Measurements from ENCODE around the gene RIPK3.

DNA sequence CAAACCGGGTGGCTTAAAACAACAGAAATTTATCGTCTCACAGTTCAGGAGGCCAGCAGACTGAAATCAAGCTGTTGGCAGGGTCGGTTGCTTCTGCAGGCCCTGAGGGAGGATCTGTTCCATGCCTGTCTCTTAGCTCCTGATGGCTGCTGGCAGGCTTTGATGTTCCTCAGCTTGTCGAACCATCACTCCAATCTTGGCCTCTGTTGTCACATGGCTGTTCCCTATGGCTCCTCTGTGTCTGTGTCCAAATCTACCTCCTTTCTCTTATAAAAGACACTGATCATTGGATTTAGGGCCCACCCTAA lies 42.2 kb upstream of the RIPK3 start:
- TF ChIP-seq, protein P1, sequence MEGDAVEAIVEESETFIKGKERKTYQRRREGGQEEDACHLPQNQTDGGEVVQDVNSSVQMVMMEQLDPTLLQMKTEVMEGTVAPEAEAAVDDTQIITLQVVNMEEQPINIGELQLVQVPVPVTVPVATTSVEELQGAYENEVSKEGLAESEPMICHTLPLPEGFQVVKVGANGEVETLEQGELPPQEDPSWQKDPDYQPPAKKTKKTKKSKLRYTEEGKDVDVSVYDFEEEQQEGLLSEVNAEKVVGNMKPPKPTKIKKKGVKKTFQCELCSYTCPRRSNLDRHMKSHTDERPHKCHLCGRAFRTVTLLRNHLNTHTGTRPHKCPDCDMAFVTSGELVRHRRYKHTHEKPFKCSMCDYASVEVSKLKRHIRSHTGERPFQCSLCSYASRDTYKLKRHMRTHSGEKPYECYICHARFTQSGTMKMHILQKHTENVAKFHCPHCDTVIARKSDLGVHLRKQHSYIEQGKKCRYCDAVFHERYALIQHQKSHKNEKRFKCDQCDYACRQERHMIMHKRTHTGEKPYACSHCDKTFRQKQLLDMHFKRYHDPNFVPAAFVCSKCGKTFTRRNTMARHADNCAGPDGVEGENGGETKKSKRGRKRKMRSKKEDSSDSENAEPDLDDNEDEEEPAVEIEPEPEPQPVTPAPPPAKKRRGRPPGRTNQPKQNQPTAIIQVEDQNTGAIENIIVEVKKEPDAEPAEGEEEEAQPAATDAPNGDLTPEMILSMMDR (IDR thresholded peaks at IDR 0.05): no peak
- TF ChIP-seq, protein P2, sequence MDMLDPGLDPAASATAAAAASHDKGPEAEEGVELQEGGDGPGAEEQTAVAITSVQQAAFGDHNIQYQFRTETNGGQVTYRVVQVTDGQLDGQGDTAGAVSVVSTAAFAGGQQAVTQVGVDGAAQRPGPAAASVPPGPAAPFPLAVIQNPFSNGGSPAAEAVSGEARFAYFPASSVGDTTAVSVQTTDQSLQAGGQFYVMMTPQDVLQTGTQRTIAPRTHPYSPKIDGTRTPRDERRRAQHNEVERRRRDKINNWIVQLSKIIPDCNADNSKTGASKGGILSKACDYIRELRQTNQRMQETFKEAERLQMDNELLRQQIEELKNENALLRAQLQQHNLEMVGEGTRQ (IDR thresholded peaks at IDR 0.05; ENCODE audit: borderline replicate concordance, low read depth, low read length): no peak
- TF ChIP-seq, protein P3, sequence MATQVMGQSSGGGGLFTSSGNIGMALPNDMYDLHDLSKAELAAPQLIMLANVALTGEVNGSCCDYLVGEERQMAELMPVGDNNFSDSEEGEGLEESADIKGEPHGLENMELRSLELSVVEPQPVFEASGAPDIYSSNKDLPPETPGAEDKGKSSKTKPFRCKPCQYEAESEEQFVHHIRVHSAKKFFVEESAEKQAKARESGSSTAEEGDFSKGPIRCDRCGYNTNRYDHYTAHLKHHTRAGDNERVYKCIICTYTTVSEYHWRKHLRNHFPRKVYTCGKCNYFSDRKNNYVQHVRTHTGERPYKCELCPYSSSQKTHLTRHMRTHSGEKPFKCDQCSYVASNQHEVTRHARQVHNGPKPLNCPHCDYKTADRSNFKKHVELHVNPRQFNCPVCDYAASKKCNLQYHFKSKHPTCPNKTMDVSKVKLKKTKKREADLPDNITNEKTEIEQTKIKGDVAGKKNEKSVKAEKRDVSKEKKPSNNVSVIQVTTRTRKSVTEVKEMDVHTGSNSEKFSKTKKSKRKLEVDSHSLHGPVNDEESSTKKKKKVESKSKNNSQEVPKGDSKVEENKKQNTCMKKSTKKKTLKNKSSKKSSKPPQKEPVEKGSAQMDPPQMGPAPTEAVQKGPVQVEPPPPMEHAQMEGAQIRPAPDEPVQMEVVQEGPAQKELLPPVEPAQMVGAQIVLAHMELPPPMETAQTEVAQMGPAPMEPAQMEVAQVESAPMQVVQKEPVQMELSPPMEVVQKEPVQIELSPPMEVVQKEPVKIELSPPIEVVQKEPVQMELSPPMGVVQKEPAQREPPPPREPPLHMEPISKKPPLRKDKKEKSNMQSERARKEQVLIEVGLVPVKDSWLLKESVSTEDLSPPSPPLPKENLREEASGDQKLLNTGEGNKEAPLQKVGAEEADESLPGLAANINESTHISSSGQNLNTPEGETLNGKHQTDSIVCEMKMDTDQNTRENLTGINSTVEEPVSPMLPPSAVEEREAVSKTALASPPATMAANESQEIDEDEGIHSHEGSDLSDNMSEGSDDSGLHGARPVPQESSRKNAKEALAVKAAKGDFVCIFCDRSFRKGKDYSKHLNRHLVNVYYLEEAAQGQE (IDR thresholded peaks at IDR 0.05; ENCODE audit: low read depth, low read length): no peak
- no peak for TF ChIP-seq POLR2AphosphoS5 (IDR thresholded peaks at IDR 0.05; ENCODE audit: low read depth, low read length)
- no peak for TF ChIP-seq EP300 (IDR thresholded peaks at IDR 0.05; ENCODE audit: borderline replicate concordance in 1 of 2, low read depth in 1 of 2, low read length in 1 of 2)
- no peak for TF ChIP-seq TAF1 (IDR thresholded peaks at IDR 0.05; ENCODE audit: borderline replicate concordance, low read depth, low read length)
- no peak for TF ChIP-seq YY1 (IDR thresholded peaks at IDR 0.05; ENCODE audit: low read depth)
- no peak for TF ChIP-seq EZH2phosphoT487 (IDR thresholded peaks at IDR 0.05; ENCODE audit: borderline replicate concordance, low read depth)
- TF ChIP-seq NRF1 (IDR thresholded peaks at IDR 0.05; ENCODE audit: low read depth, low read length): no peak
- TF ChIP-seq TEAD4 (IDR thresholded peaks at IDR 0.05; ENCODE audit: borderline replicate concordance, insufficient read depth): no peak
- TF ChIP-seq, protein P4, sequence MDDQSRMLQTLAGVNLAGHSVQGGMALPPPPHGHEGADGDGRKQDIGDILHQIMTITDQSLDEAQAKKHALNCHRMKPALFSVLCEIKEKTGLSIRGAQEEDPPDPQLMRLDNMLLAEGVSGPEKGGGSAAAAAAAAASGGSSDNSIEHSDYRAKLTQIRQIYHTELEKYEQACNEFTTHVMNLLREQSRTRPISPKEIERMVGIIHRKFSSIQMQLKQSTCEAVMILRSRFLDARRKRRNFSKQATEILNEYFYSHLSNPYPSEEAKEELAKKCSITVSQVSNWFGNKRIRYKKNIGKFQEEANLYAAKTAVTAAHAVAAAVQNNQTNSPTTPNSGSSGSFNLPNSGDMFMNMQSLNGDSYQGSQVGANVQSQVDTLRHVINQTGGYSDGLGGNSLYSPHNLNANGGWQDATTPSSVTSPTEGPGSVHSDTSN (IDR thresholded peaks at IDR 0.05): no peak
- no peak for TF ChIP-seq CHD2 (IDR thresholded peaks at IDR 0.05; ENCODE audit: low read length, partially characterized antibody)

All from SK-N-SH (cell line).